ENCODE measurements around the gene RPS6KB2.

RPS6KB2 gene

DNA sequence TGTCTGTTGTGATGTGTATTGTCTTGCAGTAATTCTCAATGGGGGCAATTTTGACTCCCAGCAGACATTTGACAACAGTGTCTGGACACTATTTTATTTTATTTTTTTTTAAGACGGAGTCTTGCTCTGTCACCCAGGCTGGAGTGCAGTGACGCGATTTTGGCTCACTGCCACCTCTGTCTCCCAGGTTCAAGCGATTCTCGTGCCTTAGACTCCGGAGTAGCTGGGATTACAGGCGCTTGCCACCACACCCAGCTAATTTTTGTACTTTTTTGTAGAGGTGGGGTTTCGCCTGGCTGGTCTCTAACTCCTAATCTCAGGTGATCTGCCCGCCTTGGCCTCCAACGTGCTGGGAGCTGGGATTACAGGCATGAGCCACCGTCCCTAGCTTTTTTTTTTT is 1.4 kb downstream of the RPS6KB2 start:
- peak overlapping the region; percentile 81 for H3K4me3 ChIP-seq (ENCODE audit: low read depth, low read length)
- TF ChIP-seq, protein P1, sequence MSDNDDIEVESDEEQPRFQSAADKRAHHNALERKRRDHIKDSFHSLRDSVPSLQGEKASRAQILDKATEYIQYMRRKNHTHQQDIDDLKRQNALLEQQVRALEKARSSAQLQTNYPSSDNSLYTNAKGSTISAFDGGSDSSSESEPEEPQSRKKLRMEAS (IDR thresholded peaks at IDR 0.05; ENCODE audit: low read depth, low read length): no peak
- no peak for TF ChIP-seq MYC (IDR thresholded peaks at IDR 0.05; ENCODE audit: low read depth, low read length)
- no peak for TF ChIP-seq POLR2A (IDR thresholded peaks at IDR 0.05; ENCODE audit: extremely low read depth, insufficient read length)
- TF ChIP-seq, protein P2, sequence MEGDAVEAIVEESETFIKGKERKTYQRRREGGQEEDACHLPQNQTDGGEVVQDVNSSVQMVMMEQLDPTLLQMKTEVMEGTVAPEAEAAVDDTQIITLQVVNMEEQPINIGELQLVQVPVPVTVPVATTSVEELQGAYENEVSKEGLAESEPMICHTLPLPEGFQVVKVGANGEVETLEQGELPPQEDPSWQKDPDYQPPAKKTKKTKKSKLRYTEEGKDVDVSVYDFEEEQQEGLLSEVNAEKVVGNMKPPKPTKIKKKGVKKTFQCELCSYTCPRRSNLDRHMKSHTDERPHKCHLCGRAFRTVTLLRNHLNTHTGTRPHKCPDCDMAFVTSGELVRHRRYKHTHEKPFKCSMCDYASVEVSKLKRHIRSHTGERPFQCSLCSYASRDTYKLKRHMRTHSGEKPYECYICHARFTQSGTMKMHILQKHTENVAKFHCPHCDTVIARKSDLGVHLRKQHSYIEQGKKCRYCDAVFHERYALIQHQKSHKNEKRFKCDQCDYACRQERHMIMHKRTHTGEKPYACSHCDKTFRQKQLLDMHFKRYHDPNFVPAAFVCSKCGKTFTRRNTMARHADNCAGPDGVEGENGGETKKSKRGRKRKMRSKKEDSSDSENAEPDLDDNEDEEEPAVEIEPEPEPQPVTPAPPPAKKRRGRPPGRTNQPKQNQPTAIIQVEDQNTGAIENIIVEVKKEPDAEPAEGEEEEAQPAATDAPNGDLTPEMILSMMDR (IDR thresholded peaks at IDR 0.05; ENCODE audit: low read depth, low read length): no peak

DNA sequence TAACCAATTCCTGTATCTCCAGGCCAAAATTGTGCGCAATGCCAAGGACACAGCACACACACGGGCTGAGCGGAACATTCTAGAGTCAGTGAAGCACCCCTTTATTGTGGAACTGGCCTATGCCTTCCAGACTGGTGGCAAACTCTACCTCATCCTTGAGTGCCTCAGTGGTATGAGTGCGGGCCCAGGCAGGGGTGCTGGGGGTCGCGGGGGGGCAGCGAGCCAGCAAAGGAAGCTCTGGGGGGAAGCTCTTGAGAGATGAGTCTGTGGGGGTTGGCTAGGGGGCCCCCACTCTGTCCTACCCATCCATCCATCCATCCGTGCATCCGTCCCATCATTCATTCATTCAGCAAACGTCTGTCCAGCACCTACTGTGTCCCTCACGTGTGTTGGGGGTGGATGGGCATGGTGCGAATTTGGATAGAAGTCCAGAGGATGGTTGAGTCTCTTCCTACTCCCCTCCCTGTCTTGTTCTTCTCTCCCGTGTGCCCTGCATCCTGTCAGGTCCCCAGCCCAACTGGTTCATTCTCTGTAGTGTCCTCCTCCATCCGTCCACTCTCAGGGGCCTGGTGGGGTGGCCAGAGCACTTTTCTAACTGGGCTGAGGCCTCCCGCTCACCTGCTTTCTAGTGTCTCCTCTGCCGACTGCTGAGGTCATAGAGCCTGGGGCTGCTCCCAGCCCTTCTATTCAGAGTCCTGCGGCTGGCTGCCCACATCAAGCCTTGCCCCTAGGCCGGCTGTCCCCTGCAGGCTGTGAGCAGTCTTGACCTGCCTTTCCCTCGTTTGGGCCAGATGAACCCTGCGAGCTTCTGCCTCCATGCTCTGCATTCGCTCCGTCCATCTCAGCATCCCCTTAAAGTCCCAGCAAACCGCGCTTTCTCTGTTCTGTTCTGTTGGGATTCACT is 3.3 kb downstream of the RPS6KB2 start:
- TF ChIP-seq MYC (IDR thresholded peaks at IDR 0.05; ENCODE audit: low read depth, low read length) (no peak), POLR2A (IDR thresholded peaks at IDR 0.05; ENCODE audit: extremely low read depth, insufficient read length) (no peak)
- TF ChIP-seq, protein P2 (IDR thresholded peaks at IDR 0.05; ENCODE audit: low read depth, low read length): no peak
- TF ChIP-seq, protein P1 (IDR thresholded peaks at IDR 0.05; ENCODE audit: low read depth, low read length): no peak
- DNase-seq (ENCODE audit: low read depth): no peak
- no peak overlapping the region for H3K4me3 ChIP-seq (ENCODE audit: low read depth, low read length)

More for the DNA sequence above, 1.4 kb downstream of the RPS6KB2 start:
- no peak for DNase-seq (ENCODE audit: low read depth)

DNA sequence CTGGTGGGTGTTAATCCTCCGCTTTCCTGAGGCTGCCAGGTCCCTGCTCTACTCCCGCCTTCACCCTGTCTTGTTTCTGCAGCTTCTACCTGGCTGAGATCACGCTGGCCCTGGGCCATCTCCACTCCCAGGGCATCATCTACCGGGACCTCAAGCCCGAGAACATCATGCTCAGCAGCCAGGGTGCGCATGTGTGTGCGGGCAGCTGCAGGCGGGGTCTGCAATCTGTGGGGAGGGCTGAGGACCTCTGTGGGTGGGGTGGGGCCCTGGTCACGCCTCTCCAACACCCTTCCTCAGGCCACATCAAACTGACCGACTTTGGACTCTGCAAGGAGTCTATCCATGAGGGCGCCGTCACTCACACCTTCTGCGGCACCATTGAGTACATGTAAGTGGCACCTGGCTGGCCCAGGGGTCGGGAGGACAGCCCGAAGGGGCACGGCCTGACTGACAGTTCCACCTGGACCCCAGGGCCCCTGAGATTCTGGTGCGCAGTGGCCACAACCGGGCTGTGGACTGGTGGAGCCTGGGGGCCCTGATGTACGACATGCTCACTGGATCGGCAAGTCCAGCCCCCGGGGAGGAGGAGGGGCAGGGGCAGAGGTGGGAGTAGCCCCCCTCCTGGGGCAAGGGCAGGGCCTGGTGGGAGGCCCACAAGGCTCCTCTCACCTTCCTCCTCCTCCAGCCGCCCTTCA is 4.5 kb downstream of the RPS6KB2 start:
- peak; percentile 45 for DNase-seq (ENCODE audit: low read depth)
- TF ChIP-seq MYC (IDR thresholded peaks at IDR 0.05; ENCODE audit: low read depth, low read length) (no peak), POLR2A (IDR thresholded peaks at IDR 0.05; ENCODE audit: extremely low read depth, insufficient read length) (no peak)
- TF ChIP-seq, protein P1 (IDR thresholded peaks at IDR 0.05; ENCODE audit: low read depth, low read length): no peak
- TF ChIP-seq, protein P2 (IDR thresholded peaks at IDR 0.05; ENCODE audit: low read depth, low read length): no peak
- H3K4me3 ChIP-seq (ENCODE audit: low read depth, low read length): no peak overlapping the region

DNA sequence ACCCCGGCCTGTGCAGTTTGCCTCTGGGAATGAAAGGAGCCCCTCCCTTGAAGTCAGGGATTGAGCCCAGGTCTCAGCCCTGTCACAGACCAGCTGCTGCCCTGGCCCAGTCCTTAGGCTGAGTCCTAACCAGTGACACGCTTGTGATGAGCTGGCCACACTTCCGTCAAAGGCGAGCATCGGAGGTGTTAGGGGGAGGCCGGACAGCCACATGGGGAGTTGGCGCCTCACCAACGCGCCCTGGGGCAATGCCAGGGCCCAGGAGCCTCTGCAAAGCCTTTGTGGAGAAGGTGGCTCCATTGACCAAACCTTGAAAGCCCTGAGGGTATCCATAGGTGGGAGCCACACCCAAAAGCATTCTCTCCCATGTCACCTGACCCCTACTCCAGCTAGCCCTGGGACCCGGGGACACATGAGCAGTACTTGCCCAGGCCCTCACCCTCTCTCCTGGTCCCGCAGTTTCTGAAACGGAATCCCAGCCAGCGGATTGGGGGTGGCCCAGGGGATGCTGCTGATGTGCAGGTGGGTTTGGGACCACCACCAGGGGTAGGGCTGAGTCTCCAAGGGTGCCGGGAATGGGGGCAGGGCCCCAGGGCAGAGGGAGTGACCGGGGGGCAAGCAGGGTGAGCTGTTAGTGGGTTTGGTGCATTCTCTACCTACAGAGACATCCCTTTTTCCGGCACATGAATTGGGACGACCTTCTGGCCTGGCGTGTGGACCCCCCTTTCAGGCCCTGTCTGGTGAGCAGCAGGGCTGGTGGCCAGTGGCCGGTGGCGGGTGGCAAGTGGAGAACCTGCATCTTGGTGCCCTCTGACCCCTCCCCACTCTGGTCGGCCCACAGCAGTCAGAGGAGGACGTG is 5.5 kb downstream of the RPS6KB2 start:
- TF ChIP-seq, protein P2 (IDR thresholded peaks at IDR 0.05; ENCODE audit: low read depth, low read length): no peak
- TF ChIP-seq POLR2A (IDR thresholded peaks at IDR 0.05; ENCODE audit: extremely low read depth, insufficient read length): no peak
- TF ChIP-seq, protein P1 (IDR thresholded peaks at IDR 0.05; ENCODE audit: low read depth, low read length): no peak
- no peak for TF ChIP-seq MYC (IDR thresholded peaks at IDR 0.05; ENCODE audit: low read depth, low read length)
- peak; percentile 51 for DNase-seq (ENCODE audit: low read depth)
- no peak overlapping the region for H3K4me3 ChIP-seq (ENCODE audit: low read depth, low read length)

DNA sequence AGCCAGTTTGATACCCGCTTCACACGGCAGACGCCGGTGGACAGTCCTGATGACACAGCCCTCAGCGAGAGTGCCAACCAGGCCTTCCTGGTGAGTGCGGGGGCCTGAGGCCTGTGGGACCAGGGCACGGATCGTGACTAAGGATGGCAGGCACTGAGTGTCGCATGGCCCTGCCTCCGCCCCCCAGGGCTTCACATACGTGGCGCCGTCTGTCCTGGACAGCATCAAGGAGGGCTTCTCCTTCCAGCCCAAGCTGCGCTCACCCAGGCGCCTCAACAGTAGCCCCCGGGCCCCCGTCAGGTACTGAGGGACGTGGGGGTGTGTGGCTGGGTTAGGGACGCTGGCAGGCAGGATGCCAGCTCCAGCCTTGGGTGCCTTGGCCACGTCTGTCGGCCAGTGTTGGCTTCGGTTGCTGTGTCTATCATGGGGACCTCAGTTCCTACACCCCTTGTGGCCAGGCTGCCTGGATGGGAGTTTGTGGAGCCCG is 6.1 kb downstream of the RPS6KB2 start:
- DNase-seq (ENCODE audit: low read depth): peak; percentile 52
- TF ChIP-seq MYC (IDR thresholded peaks at IDR 0.05; ENCODE audit: low read depth, low read length) (no peak), POLR2A (IDR thresholded peaks at IDR 0.05; ENCODE audit: extremely low read depth, insufficient read length) (no peak)
- TF ChIP-seq, protein P2 (IDR thresholded peaks at IDR 0.05; ENCODE audit: low read depth, low read length): no peak
- TF ChIP-seq, protein P1 (IDR thresholded peaks at IDR 0.05; ENCODE audit: low read depth, low read length): no peak

More for the DNA sequence above, 6.1 kb downstream of the RPS6KB2 start:
- H3K4me3 ChIP-seq (ENCODE audit: low read depth, low read length): no peak overlapping the region

Measured in NB4 (cell line).